Uterus (tissue), 2 donors: ENCODE measurements around the gene TOR3A.

ENCODE experiments used
- CTCF ChIP-seq, 4 experiments: fragments of 200-600 bp in 2 of 4; fragments of 450-650 bp in 2 of 4; sonication (generic) in 2 of 4; IDR thresholded peaks; one replicate each; pipeline ENCODE4 v1.5.1; 2016 to 2019; ENCODE audit warnings: antibody characterized with exemption in 4 of 4, mild to moderate bottlenecking in 2 of 4, moderate library complexity in 1 of 4
- POLR2A ChIP-seq, 2 donors: fragments of 450-650 bp; IDR thresholded peaks; one replicate each; pipeline ENCODE4 v1.6.1; 2016; ENCODE audit warnings: antibody characterized with exemption in 2 of 2, mild to moderate bottlenecking in 1 of 2, moderate library complexity in 1 of 2

- TF ChIP-seq POLR2A (IDR thresholded peaks at IDR 0.05) (no peak), CTCF (IDR thresholded peaks at IDR 0.05) (no peak)
These were observed 8.1 kb downstream of the TOR3A start for GRCh38 chr1:179089827-179090482.
